HEK293T (cell line): ENCODE data around the gene MGMT.

Source experiments
- CTCF ChIA-PET: fragments of 350-600 bp; formaldehyde crosslinking; extraction: SDS; loops from one replicate; lab custom pipeline; 2021; ENCODE audit warnings: antibody characterized with exemption, inconsistent platforms; lab: Yijun Ruan, JAX
- POLR2A ChIA-PET: fragments of 350-600 bp; formaldehyde crosslinking; extraction: SDS; loops from one replicate; lab custom pipeline; 2020; ENCODE audit warnings: antibody characterized with exemption, inconsistent platforms; lab: Yijun Ruan, JAX
- DNase-seq: peaks from one replicate; pipeline ENCODE4 v3.0.0; 2012; ENCODE audit warnings: mixed read lengths; ENCODE audit errors: extremely low spot score
- ARNT ChIP-seq: fragments of 450-650 bp; IDR thresholded peaks from 2 replicates; pipeline ENCODE4 v1.6.1; 2017; ENCODE audit warnings: mild to moderate bottlenecking
- BHLHE40 ChIP-seq: fragments of 450-650 bp; IDR thresholded peaks from 2 replicates; pipeline ENCODE4 v1.6.1; 2016; ENCODE audit warnings: mild to moderate bottlenecking, moderate library complexity, borderline replicate concordance
- CTBP1 ChIP-seq: fragments of 450-650 bp; IDR thresholded peaks from 2 replicates; pipeline ENCODE4 v1.6.1; 2016; ENCODE audit warnings: borderline replicate concordance
- ELF4 ChIP-seq: fragments of 450-650 bp; IDR thresholded peaks from 2 replicates; pipeline ENCODE4 v1.6.1; 2017; ENCODE audit warnings: antibody characterized with exemption
- FOXA1 ChIP-seq: fragments of 450-650 bp; IDR thresholded peaks from 2 replicates; pipeline ENCODE4 v1.6.1; 2016; ENCODE audit warnings: mild to moderate bottlenecking
- FOXK2 ChIP-seq: fragments of 450-650 bp; IDR thresholded peaks from 2 replicates; pipeline ENCODE4 v1.6.1; 2016; ENCODE audit warnings: mild to moderate bottlenecking
- FOXM1 ChIP-seq: fragments of 450-650 bp; IDR thresholded peaks from 2 replicates; pipeline ENCODE4 v1.6.1; 2017; ENCODE audit warnings: mild to moderate bottlenecking, borderline replicate concordance
- HDGF ChIP-seq: fragments of 450-650 bp; IDR thresholded peaks from 2 replicates; pipeline ENCODE4 v1.6.1; 2017; ENCODE audit warnings: antibody characterized with exemption, borderline replicate concordance
- L3MBTL2 ChIP-seq: fragments of 450-650 bp; conservative IDR thresholded peaks from 2 replicates; pipeline ENCODE4 v1.6.1; 2016; ENCODE audit warnings: mild to moderate bottlenecking
- LEF1 ChIP-seq: fragments of 450-650 bp; IDR thresholded peaks from 2 replicates; pipeline ENCODE4 v1.6.1; 2017; ENCODE audit warnings: mild to moderate bottlenecking, borderline replicate concordance
- NFRKB ChIP-seq: fragments of 450-650 bp; IDR thresholded peaks from 2 replicates; pipeline ENCODE4 v1.6.1; 2016; ENCODE audit warnings: mild to moderate bottlenecking, moderate library complexity
- PKNOX1 ChIP-seq: fragments of 450-650 bp; IDR thresholded peaks from 2 replicates; pipeline ENCODE4 v1.6.1; 2016
- SP1 ChIP-seq: fragments of 450-650 bp; IDR thresholded peaks from 2 replicates; pipeline ENCODE4 v1.6.1; 2017
- SUZ12 ChIP-seq: fragments of 450-650 bp; IDR thresholded peaks from 2 replicates; pipeline ENCODE4 v1.6.1; 2016; ENCODE audit warnings: mild to moderate bottlenecking
- TARDBP ChIP-seq: fragments of 450-650 bp; IDR thresholded peaks from 2 replicates; pipeline ENCODE4 v1.6.1; 2016
- ZNF384 ChIP-seq: fragments of 450-650 bp; IDR thresholded peaks from 2 replicates; pipeline ENCODE4 v1.6.1; 2016

Gene MGMT

GRCh38 chr10:129717816-129718547, 250.9 kb downstream of the MGMT start:
- ChIA-PET POLR2A (no interaction called here), CTCF (no interaction called here)
- DNase-seq, result no peak
- no peak for TF ChIP-seq PKNOX1
- TF ChIP-seq CTBP1, result no peak
- no peak for TF ChIP-seq LEF1
- no peak for TF ChIP-seq NFRKB
- TF ChIP-seq SUZ12, result no peak
- TF ChIP-seq BHLHE40, result no peak
- no peak for TF ChIP-seq ELF4
- no peak for TF ChIP-seq SP1
- TF ChIP-seq ZNF384, result no peak
- TF ChIP-seq FOXK2, result no peak
- no peak for TF ChIP-seq TARDBP
- no peak for TF ChIP-seq L3MBTL2
- TF ChIP-seq FOXM1, result no peak
- no peak for TF ChIP-seq ARNT
- TF ChIP-seq FOXA1, result no peak
- TF ChIP-seq HDGF, result no peak

GRCh38 chr10:129718548-129719414, 251.7 kb downstream of the MGMT start:
- ChIA-PET CTCF (no interaction called here), POLR2A (no interaction called here)
- DNase-seq, result no peak
- TF ChIP-seq PKNOX1 (no peak), ZNF384 (no peak), NFRKB (no peak), SUZ12 (no peak), CTBP1 (no peak), BHLHE40 (no peak), FOXA1 (no peak), ELF4 (no peak), LEF1 (no peak), HDGF (no peak), SP1 (no peak), L3MBTL2 (no peak), ARNT (no peak), FOXK2 (no peak), FOXM1 (no peak), TARDBP (no peak)

- no peak for DNase-seq
- ChIA-PET POLR2A (no interaction called here), CTCF (no interaction called here)
- TF ChIP-seq BHLHE40 (no peak), FOXK2 (no peak), SP1 (no peak), ARNT (no peak), PKNOX1 (no peak), SUZ12 (no peak)
These were observed 252.3 kb downstream of the MGMT start for GRCh38 chr10:129719415-129719739.

GRCh38 chr10:129719889-129720590, 253.0 kb downstream of the MGMT start:
- TF ChIP-seq HDGF, result no peak
- TF ChIP-seq ARNT, result no peak
- no peak for TF ChIP-seq FOXM1
- TF ChIP-seq FOXK2, result no peak
- TF ChIP-seq CTBP1, result no peak
- no peak for TF ChIP-seq L3MBTL2
- TF ChIP-seq LEF1, result no peak
- TF ChIP-seq NFRKB, result no peak
- TF ChIP-seq SUZ12, result no peak
- no peak for TF ChIP-seq FOXA1
- no peak for DNase-seq
- ChIA-PET POLR2A (no interaction called here), CTCF (no interaction called here)

- ChIA-PET CTCF (no interaction called here), POLR2A (no interaction called here)
- no peak for DNase-seq
- TF ChIP-seq HDGF (no peak), FOXK2 (no peak), ELF4 (no peak), ZNF384 (no peak), ARNT (no peak), TARDBP (no peak), NFRKB (no peak), PKNOX1 (no peak), BHLHE40 (no peak), SUZ12 (no peak)
These were observed 258.0 kb downstream of the MGMT start for GRCh38 chr10:129725011-129725410.
